Prostate gland (tissue), 2 donors: ENCODE measurements around the gene MAP1LC3B2. TPM values are rescaled to one million over a fixed set of nuclear protein-coding genes. Genes with fewer than 3 reads are reported as not detected.

ENCODE experiments used
- DNase-seq: peaks from one replicate; pipeline ENCODE4 v3.0.0-alpha.2; 2019; ENCODE audit warnings: low spot score
- H3K27ac ChIP-seq, 2 donors: fragments of 200-600 bp; sonication (generic); 2 replicates each; pipeline ENCODE4 v1.5.1; 2017 to 2019
- H3K27me3 ChIP-seq: fragments of 200-600 bp; sonication (generic); replicated peaks from 2 replicates; pipeline ENCODE4 v1.5.1; 2019; ENCODE audit not compliant: insufficient read depth
- H3K36me3 ChIP-seq, 2 donors: fragments of 200-600 bp; sonication (generic); 1 replicate in 1 of 2; 2 replicates in 1 of 2; pipeline versions ENCODE4 v1.5.1 to v1.8.1; 2017 to 2019
- H3K4me1 ChIP-seq: fragments of 200-600 bp; sonication (generic); replicated peaks from 2 replicates; pipeline ENCODE4 v1.5.1; 2019
- H3K4me3 ChIP-seq, 2 donors: fragments of 200-600 bp; sonication (generic); 2 replicates each; pipeline ENCODE4 v1.5.1; 2017 to 2019
- H3K9me3 ChIP-seq: fragments of 200-600 bp; sonication (generic); 2 replicates; pipeline ENCODE4 v1.5.1; 2017
- POLR2A ChIP-seq: fragments of 450-650 bp; IDR thresholded peaks from one replicate; pipeline ENCODE4 v1.6.1; 2016; ENCODE audit warnings: antibody characterized with exemption, mild to moderate bottlenecking
- POLR2AphosphoS5 ChIP-seq: sonication (generic); formaldehyde crosslinking; IDR thresholded peaks from one replicate; pipeline ENCODE4 v1.6.1; 2017; ENCODE audit warnings: antibody characterized with exemption
- WGBS: methylation state at CpG from one replicate; pipeline ENCODE4 v1.1.5; 2018; 5-methylcytosine and 5-hydroxymethylcytosine counted together
- intact Hi-C: fragments of 100-400 bp; cut with DNase I; formaldehyde crosslinking; loops from one replicate; pipeline ENCODE4 v1.14.2; 2022
- total RNA-seq, 2 donors: library from RNA; depleted of rRNA; stranded (reverse); fragments of >200 nt; gene quantifications; one replicate each; pipeline ENCODE4 v1.1.0, GENCODE V29; 2016
- TF ChIP-seq, protein P1 (sequence below), 4 experiments: fragments of 200-600 bp in 2 of 4; fragments of 450-650 bp in 2 of 4; sonication (generic) in 2 of 4; IDR thresholded peaks; 1 replicate in 3 of 4; 2 replicates in 1 of 4; pipeline ENCODE4 v1.5.1; 2016 to 2019; ENCODE audit warnings: antibody characterized with exemption in 4 of 4, mild to moderate bottlenecking in 2 of 4, moderate library complexity in 2 of 4

MAP1LC3B2 gene
- total RNA-seq, 2 donors from 2014 or later = 1.6 TPM; not detected in 1

DNA sequence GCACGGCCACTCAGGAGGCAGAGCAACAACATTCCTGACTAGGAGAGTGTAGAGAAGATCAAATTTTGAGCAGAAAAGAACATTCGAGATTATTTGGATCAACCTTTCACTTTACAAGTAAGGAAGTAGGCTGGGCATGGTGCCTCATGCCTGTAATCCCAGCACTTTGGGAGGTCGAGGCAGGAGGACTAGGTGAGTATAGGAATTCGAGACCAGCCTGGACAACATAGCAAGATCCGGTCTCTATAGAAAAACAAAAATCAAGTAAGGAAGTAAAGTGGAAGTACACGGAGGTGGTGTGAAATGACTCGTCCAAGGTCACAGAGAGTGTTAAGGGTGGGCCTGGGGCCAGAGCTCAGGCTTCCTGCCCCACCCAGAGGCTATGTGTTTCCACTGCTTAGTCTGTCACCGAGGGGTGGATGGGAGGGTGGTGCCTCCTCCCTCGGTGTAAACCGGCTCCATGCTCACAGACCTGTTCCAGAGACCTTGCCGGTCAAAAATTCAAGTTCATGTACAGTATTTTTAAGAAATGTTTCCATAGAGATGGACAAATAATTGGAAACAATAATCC lies 51.9 kb downstream of the MAP1LC3B2 start:
- Histone ChIP-seq H3K27ac (no peak overlapping the region), H3K4me3 (no peak overlapping the region), H3K27me3 (no peaks in the 10 kb centered on the region), H3K9me3 (no peaks in the 10 kb centered on the region), H3K4me1 (peaks cover 5% of the 10 kb centered on the region), H3K36me3 (no peaks in the 10 kb centered on the region)
- TF ChIP-seq POLR2A (no peak), POLR2AphosphoS5 (no peak)
- TF ChIP-seq, protein P1, sequence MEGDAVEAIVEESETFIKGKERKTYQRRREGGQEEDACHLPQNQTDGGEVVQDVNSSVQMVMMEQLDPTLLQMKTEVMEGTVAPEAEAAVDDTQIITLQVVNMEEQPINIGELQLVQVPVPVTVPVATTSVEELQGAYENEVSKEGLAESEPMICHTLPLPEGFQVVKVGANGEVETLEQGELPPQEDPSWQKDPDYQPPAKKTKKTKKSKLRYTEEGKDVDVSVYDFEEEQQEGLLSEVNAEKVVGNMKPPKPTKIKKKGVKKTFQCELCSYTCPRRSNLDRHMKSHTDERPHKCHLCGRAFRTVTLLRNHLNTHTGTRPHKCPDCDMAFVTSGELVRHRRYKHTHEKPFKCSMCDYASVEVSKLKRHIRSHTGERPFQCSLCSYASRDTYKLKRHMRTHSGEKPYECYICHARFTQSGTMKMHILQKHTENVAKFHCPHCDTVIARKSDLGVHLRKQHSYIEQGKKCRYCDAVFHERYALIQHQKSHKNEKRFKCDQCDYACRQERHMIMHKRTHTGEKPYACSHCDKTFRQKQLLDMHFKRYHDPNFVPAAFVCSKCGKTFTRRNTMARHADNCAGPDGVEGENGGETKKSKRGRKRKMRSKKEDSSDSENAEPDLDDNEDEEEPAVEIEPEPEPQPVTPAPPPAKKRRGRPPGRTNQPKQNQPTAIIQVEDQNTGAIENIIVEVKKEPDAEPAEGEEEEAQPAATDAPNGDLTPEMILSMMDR (IDR thresholded peaks at IDR 0.05) = no peak
- intact Hi-C loops = no loop called here
- 73% methylated on average over 11 of the region's 11 CpGs for WGBS
- DNase-seq = no peak

DNA sequence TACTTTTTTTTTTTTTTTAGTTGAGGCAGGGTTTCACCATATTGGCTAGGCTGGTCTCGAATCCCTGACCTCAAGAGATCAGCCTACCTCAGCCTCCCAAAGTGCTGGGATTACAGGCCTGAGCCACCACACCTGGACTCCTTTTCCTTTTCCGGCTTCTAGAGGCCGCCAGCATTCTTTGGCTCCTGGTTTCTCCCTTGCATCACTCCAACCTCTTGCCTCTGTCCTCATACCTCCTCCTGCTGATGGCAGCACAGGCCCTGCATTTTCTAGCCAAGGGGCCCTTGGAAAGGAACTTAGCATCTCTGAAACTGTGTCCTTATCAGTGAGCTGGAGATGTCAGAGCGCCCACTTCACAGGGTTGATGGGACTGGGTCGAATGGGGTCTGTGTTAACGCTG lies 53.3 kb downstream of the MAP1LC3B2 start:
- Histone ChIP-seq H3K4me3 (no peak overlapping the region), H3K9me3 (no peaks in the 10 kb centered on the region), H3K4me1 (peaks cover 5% of the 10 kb centered on the region), H3K27me3 (no peaks in the 10 kb centered on the region), H3K27ac (no peak overlapping the region), H3K36me3 (no peaks in the 10 kb centered on the region)
- no peak for TF ChIP-seq POLR2AphosphoS5
- TF ChIP-seq, protein P1 (IDR thresholded peaks at IDR 0.05) = no peak
- no peak for TF ChIP-seq POLR2A
- intact Hi-C loops = no loop called here
- DNase-seq = no peak
- WGBS = 80% methylated on average over 6 of the region's 6 CpGs

DNA sequence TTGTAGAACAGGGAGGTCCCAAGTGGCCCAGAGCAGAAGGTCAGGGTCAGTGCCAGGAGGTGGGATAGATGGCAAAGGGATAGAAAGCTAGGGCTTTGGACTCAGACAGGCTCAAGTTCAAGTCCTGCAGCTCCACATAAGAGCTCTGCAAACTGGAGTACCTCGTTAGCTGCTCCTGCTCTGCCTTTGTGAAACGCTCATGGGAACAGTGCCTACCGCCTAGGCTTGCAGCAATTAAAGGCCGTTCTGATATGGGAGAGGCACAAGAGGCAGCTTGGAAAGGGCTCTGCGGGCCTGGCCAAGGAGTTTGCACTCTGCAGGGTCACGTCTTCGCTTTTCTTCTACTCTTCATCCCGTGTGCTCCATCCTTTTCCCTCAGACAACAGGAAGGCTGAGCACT lies 54.1 kb downstream of the MAP1LC3B2 start:
- peaks cover 5% of the 10 kb centered on the region for H3K4me1 ChIP-seq
- no peaks in the 10 kb centered on the region for H3K9me3 ChIP-seq
- DNase-seq = no peak
- no peaks in the 10 kb centered on the region for H3K36me3 ChIP-seq
- WGBS = 82% methylated on average over 8 of the region's 8 CpGs
- TF ChIP-seq POLR2A (no peak), POLR2AphosphoS5 (no peak)
- TF ChIP-seq, protein P1 (IDR thresholded peaks at IDR 0.05) = no peak
- no peak overlapping the region for H3K27ac ChIP-seq
- H3K27me3 ChIP-seq = no peaks in the 10 kb centered on the region
- H3K4me3 ChIP-seq = no peak overlapping the region
- intact Hi-C loops = no loop called here

DNA sequence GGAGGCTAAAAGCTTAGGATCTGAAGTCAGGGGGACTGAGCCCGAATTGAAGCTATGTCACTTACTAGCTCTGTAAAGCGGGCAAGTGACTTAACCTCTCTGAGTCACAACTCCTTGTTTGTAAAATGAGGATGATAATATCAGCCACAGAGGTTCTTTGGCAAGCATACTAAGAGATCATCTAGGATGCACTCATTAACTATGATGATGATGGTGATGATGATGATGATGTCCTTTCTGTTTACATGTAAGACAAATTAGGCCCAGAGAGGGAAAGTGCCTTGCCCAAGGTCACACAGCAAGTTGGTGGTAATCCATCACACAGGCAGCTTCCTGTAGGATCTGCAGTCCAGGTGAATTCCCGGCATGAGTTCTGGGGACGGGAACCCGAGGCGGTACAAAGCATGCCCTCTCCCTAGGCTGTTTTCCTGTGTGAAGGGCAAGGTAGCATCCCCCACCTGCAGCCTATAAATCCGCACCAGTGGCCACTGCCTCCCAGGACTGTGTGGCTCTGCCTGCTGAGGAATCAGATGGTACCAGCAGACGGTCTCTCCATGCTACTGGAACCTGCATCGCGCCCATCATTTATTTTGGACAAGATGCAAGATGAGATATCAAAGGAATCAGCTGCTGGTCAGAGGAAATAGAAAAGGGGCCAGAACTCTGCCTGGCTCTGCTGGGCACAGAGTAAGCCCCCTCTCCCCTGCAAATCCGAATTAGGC lies 55.2 kb downstream of the MAP1LC3B2 start:
- intact Hi-C loops = no loop called here
- H3K9me3 ChIP-seq = no peaks in the 10 kb centered on the region
- WGBS = 77% methylated on average over 11 of the region's 11 CpGs
- DNase-seq = no peak
- H3K4me3 ChIP-seq = no peak overlapping the region
- TF ChIP-seq, protein P1 (IDR thresholded peaks at IDR 0.05) = no peak
- TF ChIP-seq POLR2AphosphoS5 (no peak), POLR2A (no peak)
- H3K36me3 ChIP-seq = no peaks in the 10 kb centered on the region
- H3K27me3 ChIP-seq = no peaks in the 10 kb centered on the region
- peaks cover 4% of the 10 kb centered on the region for H3K4me1 ChIP-seq
- no peak overlapping the region for H3K27ac ChIP-seq
